ENCODE results near the gene SACM1L.

The SACM1L gene, protein sequence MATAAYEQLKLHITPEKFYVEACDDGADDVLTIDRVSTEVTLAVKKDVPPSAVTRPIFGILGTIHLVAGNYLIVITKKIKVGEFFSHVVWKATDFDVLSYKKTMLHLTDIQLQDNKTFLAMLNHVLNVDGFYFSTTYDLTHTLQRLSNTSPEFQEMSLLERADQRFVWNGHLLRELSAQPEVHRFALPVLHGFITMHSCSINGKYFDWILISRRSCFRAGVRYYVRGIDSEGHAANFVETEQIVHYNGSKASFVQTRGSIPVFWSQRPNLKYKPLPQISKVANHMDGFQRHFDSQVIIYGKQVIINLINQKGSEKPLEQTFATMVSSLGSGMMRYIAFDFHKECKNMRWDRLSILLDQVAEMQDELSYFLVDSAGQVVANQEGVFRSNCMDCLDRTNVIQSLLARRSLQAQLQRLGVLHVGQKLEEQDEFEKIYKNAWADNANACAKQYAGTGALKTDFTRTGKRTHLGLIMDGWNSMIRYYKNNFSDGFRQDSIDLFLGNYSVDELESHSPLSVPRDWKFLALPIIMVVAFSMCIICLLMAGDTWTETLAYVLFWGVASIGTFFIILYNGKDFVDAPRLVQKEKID
- 36.1 to 115 (median 77.2) reads per million in 17 experiments for total RNA-seq

DNA sequence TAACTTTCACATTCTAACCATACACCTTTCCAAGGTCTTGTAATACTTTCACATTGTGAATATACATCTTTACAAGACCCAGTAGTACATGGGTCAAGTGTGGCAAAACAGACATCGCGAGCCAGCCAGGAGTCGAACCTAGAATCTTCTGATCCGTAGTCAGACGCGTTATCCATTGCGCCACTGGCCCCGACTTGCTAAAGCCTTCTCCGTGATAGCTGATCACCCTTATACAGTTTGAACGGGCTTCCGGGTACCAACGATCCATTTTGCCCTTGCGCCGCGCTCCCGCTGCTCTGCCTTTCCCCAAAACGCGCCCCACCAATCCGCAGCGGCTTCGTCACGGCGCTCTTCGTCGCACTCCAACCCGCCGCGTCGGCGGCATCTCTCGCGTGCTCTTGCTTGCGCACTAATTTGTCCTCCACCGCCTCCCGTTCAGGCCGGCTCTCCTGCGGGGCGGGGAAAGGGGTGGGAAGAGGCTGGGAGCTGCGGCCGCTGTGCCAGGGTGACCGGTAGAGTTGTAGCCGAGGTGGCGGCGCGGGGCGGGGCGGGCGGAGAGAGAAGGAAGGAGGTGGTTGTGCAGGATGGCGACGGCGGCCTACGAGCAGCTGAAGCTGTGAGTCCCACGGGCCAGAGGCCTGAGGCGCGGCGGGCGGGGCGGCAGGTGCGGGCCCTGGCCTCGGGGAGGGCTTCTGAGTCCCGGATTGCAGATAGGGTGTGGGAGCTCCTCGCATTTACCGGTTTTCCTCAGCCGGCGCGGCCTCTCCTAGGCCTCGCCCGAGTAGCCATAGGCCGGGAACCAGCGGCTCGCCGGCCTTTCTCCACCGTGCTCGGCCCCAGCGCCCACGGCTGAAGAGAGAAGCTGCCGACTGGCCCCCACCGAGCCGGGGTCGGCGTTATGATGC lies at the start of gene SACM1L:
Gene SACM1L (plus strand): TSS at position 515 of the 905 bp plus-strand sequence. CDS start 70 bp downstream, at position 585.
- DNase-seq = peak; percentile 99

DNA sequence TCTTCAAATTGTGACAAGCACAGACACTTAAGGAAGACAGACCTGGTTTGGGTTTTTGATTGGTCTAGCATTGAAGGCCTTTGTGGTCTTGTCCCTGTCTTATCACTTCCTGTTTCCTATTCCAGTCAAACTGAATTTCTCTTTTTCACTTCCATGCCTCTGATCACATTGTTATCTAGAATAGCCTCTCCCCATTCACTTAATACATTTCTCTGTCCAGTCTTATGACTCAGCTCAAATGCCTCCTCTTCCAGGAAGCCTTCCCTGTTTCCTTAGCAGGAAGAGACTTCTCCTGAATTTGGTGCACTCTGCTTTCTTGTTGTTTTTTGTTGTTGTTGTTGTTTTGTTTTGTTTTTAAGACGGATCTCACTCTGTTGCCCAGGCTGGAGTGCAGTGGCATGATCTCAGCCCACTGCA lies 49.1 kb upstream of the SACM1L start:
- DNase-seq = peak; percentile 41 to 75 (median 60)

DNA sequence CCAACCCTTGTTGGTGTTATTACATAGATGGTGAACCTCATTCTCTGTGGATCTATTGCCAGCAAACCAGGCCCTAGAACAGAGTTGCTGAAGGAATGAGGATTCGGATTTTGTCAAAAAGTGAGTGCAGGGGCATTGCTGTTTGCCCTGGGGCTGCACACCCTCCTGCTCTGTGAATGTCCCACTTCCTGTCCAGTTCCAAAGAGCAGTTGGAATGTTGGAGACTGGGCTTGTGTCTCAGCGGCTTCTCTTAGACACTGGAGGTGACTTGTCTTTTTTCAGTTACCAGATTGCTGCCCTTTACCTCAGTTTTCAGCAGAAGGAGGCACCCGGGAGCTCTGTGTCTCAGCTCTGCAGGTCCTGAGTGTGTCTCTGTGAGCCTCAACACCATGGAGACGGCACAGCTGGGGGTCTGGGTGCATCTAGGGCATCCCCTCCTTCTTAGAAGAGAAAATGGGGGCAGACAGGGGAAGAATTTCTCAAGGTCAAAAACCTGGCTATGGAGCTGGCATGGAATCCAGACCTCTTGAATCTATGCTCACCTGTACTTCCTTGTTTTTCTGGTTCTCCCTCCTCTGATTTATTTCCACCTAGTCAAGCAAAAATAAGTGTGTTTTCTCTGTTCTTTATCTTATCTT lies 48.4 kb upstream of the SACM1L start:
- no peak for DNase-seq

DNA sequence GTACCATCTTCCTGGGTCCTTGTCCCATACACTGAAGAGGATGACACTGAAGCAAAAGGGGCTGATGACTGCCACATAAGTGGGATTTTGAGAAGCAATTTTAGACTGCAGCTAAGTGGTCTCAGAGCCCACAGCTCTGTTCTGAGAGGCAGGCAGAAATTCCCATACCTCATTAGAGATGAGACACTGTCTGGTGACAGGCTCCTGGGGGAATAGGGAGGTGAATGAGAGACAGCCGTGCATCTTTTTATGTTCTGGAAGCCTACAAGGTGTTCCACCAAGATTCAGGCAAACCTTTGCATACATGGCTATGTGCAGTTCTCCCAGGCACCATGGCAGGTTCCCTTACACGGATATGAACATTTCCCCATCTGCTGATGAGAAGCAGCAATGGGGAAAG lies 47.4 kb upstream of the SACM1L start:
- DNase-seq = no peak

DNA sequence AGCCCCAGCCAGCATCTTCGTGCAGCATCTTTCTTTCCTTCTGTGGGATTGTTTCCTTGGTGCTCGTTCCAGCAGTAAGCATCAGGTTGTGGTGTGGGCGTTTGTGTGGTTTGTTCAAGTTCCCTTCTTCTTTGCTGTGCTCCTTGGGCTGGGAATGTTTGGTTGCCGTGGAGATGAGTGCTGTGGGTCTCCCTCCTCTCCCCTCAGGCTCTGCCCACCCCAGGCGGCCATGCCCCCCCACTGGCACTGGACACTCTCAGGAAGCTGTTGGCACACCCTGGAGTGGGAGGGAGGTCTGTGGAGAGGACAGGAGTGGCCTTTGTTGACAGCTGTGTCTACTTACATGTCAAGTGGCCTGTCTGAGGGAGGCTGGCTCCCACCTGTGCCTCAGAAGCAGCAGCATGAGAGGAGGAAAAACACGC lies 46.5 kb upstream of the SACM1L start:
- peak; percentile 63 to 85 (median 72) for DNase-seq

DNA sequence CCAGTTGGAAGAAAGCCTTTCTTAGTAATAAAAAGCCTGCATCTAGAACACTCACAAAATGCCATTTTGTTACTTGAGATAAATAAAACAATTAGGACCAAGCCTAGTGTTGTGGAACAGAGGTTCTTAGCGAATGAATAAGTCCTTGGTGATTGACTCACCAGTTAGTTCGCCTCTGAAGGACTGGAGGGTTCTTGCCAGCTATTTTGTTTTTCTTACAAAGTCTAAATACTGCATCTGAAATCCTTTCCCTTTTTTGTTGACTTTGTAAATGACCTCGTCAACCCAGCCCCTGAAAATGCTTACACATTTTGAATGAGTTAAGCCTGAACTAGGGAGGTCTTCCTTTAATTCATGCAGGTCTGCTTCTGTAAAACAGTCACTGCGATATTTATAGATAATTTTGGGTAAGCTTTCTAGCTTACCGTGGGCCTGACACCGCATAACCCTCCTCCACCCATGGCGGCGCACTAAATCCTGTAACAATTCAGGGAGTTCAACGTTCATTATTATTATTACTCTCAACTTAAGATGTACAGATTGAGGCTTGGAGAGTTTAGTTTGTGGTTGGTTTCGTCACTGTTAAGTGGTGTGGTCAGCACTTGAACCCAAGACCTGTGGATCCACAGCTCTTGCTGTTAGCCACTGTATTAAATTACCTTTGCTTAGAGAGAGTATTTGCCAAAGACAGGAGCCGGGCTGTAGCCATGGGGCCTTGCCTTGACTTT lies 45.0 kb upstream of the SACM1L start:
- DNase-seq = peak in 3 of 4 experiments; percentile 12 to 49 (median 38)

DNA sequence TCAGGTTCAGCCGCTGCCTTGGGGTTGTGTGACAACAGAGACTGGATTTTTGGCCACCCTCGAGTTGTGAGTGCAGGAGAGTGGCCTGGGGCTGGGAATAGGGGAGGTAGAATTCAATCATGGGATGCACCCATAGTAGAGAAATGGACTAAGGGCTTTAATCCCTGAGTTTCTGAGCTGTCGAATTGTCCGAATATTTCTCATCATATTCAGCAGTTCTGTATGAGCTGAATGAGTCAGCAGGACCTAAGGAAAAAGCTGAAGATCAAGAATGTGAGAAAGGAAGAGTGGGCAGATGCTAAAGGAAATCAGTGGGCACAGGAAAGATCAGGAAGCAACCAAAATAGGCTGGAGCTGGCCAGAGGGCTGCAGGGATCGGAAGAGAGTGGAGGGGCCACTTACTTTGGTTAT lies 44.4 kb upstream of the SACM1L start:
- peak; percentile 58 to 87 (median 69) for DNase-seq

DNA sequence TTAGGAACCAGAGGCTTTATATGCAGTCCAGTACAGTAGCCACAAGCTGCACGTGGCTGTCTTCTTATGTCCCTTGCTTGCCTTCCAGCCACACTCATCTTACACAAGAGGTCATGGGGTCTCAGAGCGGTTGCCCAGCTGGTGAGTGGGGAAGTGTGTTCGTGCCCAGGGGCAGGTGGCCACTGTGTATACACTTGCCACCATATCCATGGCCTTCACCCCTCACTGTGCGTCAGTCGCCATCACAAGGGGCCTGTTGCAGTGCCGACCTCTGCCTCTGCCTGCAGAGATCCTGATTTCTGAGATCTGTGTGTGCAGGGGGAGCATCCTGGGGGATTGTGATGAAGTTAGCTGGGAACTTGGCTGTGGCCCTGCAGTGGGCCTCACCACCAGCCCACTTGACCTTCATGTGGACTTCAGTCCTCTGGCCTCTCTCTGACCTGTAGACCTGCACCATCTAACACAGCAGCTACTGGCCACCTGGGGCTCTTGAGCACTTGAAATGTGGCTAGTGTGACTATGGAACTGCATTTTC lies 43.1 kb upstream of the SACM1L start:
- DNase-seq = peak; percentile 90 to 96 (median 94)

DNA sequence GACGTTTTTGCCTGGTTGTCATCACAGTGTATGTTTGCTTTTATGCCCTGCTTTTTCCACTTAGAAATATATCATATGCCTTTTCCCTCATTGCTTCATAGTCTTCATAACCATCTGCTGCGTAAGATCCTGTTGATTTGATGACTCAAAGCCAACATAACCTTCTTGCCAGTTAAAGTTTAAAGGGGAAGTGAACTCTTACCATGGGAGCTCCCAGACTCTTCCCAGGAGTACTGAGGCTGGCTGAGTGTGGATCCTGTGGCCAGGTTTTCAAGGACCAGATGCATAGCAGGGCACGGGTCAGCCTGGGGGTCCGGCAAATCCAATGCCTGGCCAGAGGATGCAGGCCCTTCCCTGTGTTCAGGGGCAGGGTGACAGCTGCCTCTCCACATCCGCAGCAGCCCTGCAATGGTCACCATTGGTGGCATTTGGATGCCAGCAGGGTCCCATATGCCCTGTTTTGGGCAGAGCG lies 42.0 kb upstream of the SACM1L start:
- peak; percentile 71 to 95 (median 84) for DNase-seq

DNA sequence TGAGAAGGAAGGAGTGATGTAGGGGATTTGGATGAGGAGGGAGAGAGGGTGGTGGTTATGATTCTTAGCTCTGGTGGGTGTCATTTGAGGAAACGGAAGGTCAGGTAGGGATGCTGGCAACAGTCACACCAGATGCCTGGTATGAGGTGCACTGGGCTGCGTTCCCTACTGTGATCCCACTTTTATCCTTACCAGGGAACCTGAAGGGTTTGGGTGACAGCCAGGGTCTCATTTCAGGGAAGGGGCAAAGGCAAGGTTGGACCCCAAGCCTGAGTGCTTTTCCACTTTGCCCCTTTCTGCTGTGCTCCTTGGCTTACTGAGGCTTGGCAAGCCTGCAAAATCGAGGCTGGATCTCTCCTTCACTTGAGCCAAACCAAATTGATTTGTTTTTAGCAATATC lies 36.0 kb upstream of the SACM1L start:
- no peak for DNase-seq

DNA sequence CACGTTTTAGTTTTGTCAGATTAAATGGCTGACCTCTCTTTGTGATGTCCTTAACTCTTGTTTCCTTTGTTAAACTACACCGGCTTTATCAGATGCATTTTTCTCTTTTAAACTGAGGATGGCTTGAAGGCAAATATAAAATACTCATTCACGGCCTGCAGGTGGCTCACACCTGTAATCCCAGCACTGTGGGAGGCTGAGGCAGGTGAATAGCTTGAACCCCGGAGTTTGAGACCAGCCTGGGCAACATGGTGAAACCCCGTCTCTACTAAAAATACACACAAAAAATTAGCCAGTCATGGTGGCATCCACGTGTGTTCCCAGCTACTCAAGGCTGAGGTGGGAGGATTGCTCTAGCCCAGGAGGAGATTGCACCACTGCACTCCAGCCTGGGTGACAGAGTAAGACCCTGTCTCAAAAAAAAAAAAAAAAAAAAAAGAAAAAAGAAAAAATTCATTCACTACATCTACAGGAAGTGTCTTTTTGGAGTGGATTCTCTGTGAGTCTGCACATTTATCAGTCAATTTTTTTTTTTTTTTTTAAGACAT lies 34.7 kb upstream of the SACM1L start:
- peak; percentile 55 to 84 (median 72) for DNase-seq

DNA sequence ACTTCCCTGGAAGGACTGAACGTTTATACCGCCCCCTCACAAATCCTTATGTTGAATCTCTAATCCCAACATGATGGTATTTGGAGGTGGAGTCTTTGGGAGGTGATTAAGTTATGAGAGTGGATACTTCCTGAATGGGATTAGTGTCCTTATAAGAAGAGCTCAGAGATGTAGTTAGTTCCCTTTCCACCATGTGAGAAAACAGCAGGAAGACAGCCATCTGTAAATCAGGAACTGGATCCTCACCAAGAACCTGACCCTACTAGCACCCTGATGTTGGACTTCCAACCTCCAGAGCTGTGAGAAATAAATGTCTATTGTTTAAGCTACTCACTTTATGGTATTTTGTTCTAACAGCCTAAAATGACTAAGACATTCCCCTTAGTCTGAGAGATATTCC lies 33.3 kb upstream of the SACM1L start:
- peak; percentile 63 to 87 (median 73) for DNase-seq

DNA sequence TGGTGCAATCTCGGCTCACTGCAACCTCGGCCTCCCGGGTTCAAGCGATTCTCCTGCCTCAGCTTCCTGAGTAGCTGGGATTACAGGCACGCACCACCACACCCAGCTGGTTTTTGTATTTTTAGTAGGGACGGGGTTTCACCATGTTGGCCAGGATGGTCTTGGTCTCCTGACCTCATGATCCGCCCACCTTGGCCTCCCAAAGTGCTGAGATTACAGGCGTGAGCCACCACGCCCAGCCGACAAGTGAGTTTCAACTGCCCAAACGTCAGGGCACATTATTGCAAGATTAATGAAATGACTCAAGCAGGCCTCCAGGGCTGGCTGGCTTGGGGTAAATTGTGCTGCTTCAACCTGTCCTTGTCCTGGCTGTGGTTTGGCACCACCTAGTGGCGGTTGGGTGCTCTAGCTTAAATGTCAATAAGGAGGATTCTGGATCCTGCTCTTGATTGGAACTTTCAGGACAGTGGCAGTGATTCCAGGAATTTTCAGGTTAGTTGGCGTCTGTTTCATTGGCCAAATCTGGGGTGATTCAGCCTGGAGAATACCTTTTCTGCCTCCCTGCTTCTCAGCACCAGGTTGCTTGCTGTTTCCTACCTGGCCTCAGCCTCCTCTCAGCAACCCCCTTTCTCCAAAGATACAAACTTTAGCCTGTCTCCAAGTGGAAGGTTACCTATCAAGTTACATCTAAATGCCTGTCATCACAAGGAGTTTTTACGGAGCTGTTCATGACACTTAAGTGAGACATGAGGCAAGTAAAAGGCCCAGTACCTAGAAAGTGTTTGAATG lies 32.4 kb upstream of the SACM1L start:
- DNase-seq = peak; percentile 95 to 98 (median 96)

DNA sequence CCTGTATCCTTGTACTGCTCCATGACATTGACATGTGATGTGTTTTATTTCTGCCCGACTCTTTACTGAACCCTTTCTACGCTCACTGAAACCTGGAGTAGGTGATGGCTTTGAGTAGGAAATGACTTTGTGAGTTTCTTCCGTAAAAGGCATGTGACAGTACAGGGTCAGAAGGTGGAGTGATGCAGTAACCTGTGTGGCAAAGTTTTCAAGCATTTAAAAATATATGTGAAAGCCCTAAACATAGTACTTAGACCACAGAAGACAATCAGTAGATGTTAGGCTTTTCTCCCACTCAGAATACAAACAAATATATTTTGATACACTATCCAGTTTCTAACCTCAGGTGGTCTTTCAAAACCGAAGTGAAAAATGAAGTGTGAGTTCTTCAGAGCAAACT lies 31.3 kb upstream of the SACM1L start:
- no peak for DNase-seq

DNA sequence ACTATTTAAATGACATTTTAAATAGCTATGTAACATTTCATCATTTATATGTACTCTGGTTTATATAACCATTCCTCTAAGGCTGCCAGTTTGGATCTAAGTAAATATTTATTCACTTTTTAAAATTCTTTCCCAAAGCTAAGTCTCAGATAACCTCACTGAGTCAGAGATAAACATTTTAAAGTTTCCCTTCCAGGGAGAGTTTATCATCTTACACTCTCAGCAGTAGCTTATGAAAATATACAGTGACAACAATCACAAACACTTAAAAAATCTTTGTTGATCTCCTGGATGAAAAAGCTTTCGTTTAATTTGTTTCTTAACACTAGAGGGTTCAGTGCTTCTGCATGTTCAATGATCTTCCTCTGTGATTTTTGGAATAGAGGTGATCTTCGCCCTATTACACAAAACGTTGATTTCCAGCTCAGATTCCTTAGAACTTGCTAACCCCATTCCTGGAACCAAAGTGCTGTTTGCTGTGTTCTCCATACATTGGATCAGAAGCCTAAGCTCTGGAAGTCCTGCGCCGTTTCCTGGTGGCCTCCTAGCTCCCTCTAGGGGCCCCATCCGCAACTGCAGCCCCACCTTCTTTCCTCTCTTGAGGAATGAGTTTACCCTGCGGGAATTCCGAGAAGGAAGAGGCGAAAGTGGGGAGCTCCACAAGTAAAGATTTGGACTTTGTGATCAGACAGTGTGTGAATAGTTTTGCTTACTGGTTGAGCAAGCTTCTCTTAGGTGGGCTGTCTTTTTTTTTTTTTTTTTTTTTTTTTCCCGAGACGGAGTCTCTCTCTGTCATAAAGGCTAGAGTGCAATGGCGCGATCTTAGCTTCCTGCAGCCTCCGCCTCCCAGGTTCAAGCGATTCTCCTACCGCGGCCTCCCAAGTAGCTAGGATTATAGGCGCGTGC lies 29.3 kb upstream of the SACM1L start:
- DNase-seq = peak; percentile 62 to 82 (median 74)

DNA sequence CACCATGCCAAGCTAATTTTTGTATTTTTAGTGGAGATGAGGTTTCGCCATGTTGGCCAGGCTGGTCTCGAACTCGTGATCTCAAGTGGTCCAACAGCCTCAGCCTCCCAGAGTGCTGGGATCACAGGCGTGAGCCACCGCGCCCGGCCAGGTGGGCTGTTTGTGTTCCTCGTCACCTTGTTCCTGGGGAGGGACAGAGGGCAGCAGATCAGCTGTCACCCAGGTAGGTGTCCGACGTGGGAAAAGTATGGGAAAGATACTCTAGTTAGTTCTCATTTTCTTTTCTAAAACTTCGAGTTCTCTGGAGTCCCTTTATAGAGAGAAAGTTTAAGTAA lies 28.7 kb upstream of the SACM1L start:
- no peak for DNase-seq

DNA sequence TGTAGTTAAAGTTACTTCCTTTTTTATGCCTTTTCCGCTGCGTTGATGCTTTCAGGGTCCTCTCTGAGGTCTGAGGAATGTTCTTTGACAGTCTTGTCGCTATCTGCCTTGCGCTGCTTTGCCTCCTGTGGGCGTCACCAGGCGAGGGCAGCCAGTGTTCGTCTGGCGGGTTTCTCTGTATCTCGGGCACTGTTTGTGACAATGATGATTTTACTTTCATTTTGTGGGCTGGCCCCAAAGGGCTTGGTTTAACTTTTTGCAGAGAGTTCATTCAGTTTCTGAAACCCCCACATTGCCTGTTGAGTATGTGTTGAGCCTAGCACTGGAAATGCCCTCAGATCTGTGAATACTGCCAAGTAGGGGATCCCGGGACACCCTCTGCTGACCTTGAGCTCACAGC lies 24.6 kb upstream of the SACM1L start:
- DNase-seq = peak; percentile 26 to 56 (median 50)

DNA sequence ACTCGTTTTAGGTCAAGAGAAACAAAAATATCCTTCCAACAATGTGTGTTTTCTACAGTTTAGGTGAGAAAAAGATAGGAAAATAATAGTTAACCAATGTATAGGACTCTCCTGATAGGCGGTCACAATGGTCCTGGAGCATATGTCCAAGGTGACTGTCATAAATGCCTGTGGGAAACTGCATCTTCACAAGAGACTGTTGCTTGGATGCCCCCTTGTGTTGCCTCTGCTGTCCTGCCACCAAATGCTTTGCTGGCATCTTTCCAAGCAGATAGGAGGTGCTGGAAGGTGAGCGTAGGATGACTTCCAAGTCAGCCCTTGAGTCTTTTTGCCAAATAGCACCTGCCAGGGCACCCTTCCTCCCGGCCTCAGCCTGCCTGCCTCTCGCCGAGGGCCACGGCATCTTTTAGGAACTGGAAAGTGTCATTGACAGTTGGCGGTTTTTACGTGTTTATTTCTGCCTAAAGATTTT lies 24.1 kb upstream of the SACM1L start:
- peak; percentile 38 to 67 (median 65) for DNase-seq
